ENCODE data around the gene KCNQ5.
"Not testable (repeated sequence)": the region's sequence is repeated elsewhere in the genome, so short reads cannot be mapped to it uniquely, and the experiment has no call there.

The KCNQ5 gene

GRCh38 chr6:73225396-73225795 lies 603.5 kb downstream of the KCNQ5 start, which contains the start of gene KHDC1L:
Gene KHDC1L, minus strand, starts transcription at chr6:73225496. Its CDS starts 88 bp downstream, at chr6:73225408.
- no peak for DNase-seq

GRCh38 chr6:73227606-73228255 lies 605.9 kb downstream of the KCNQ5 start:
- no peak for DNase-seq

- no peak for DNase-seq
Measured at GRCh38 chr6:73231986-73232391, 610.1 kb downstream of the KCNQ5 start.

GRCh38 chr6:73233048-73233447 lies 611.2 kb downstream of the KCNQ5 start:
- DNase-seq = no peak

- not testable (repeated sequence) for DNase-seq
Measured at GRCh38 chr6:73233971-73234370, 612.1 kb downstream of the KCNQ5 start.

GRCh38 chr6:73234733-73235132 lies 612.9 kb downstream of the KCNQ5 start:
- no peak for DNase-seq

GRCh38 chr6:73236144-73236750 lies 614.4 kb downstream of the KCNQ5 start:
- DNase-seq = no peak

- DNase-seq = no peak
Measured at GRCh38 chr6:73240730-73241129, 618.9 kb downstream of the KCNQ5 start.

GRCh38 chr6:73242001-73242400 lies 620.1 kb downstream of the KCNQ5 start:
- DNase-seq = no peak
